Measurements from ENCODE around the gene APCDD1L. TPM values are rescaled to one million over a fixed set of nuclear protein-coding genes. Genes with fewer than 3 reads are reported as not detected.

APCDD1L gene
- total and polyA plus RNA-seq, 4 donors: 0.04 TPM; not detected in 3

DNA sequence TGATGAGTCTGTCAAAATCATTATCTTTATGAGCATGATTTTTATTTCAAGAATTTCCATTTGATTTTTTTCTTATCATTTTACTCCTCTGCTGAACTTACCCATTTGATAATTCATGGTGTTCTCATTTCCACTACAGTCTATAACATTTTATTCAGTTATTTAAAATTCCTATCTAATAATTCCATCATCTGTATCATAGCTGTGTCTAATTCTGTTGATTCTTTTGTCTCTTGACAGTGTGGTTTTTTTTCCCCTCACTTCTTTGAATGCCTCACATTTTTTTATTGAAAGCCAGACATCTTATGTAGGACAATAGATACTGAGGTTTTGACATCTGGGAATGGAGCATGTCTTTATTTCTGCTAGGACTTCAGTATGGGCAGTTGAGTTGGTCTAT lies 16.5 kb upstream of the APCDD1L start:
- no peak overlapping the region for H3K27ac ChIP-seq (ENCODE audit: low read depth in 1 of 2, low read length in 2 of 2)
- H3K9ac ChIP-seq (ENCODE audit: low read depth in 1 of 2, low read length in 2 of 2): no peak overlapping the region
- no peak overlapping the region for H3K4me3 ChIP-seq (ENCODE audit: low read depth in 1 of 3, low read length in 3 of 3)
- no peaks in the 10 kb centered on the region for H3K27me3 ChIP-seq (ENCODE audit: control insufficient read depth in 4 of 4, insufficient read depth in 4 of 4, low read length in 3 of 4)
- peaks cover 4 to 21% (median 14%) of the 10 kb centered on the region in 4 donors for H3K9me3 ChIP-seq (ENCODE audit: control insufficient read depth in 4 of 4, low read length in 3 of 4)
- H3K4me1 ChIP-seq (ENCODE audit: control insufficient read depth in 4 of 4, insufficient read depth in 4 of 4, low read length in 3 of 4): no peaks in the 10 kb centered on the region
- no peak for DNase-seq (ENCODE audit: low spot score)
- H3K36me3 ChIP-seq (ENCODE audit: control insufficient read depth in 4 of 4, insufficient read depth in 3 of 4, low read depth in 1 of 4, low read length in 3 of 4): peaks cover 0 to 2% (median 0%) of the 10 kb centered on the region in 4 donors
- TF ChIP-seq JUND (IDR thresholded peaks at IDR 0.05) (no peak), TAF1 (conservative IDR thresholded peaks at IDR 0.05) (no peak), ATF3 (IDR thresholded peaks at IDR 0.05) (no peak), ZBTB33 (IDR thresholded peaks at IDR 0.05) (no peak), FOXA1 (IDR thresholded peaks at IDR 0.05) (no peak), EGR1 (IDR thresholded peaks at IDR 0.05; ENCODE audit: low read depth in 2 of 2) (no peak), GABPA (IDR thresholded peaks at IDR 0.05 in 1 of 2, conservative IDR thresholded peaks at IDR 0.05 in 1 of 2) (no peak), NR2F2 (IDR thresholded peaks at IDR 0.05) (no peak), RAD21 (IDR thresholded peaks at IDR 0.05) (no peak), RXRA (IDR thresholded peaks at IDR 0.05) (no peak), FOXA2 (IDR thresholded peaks at IDR 0.05) (no peak), SP1 (IDR thresholded peaks at IDR 0.05) (no peak)
- TF ChIP-seq, protein P1, sequence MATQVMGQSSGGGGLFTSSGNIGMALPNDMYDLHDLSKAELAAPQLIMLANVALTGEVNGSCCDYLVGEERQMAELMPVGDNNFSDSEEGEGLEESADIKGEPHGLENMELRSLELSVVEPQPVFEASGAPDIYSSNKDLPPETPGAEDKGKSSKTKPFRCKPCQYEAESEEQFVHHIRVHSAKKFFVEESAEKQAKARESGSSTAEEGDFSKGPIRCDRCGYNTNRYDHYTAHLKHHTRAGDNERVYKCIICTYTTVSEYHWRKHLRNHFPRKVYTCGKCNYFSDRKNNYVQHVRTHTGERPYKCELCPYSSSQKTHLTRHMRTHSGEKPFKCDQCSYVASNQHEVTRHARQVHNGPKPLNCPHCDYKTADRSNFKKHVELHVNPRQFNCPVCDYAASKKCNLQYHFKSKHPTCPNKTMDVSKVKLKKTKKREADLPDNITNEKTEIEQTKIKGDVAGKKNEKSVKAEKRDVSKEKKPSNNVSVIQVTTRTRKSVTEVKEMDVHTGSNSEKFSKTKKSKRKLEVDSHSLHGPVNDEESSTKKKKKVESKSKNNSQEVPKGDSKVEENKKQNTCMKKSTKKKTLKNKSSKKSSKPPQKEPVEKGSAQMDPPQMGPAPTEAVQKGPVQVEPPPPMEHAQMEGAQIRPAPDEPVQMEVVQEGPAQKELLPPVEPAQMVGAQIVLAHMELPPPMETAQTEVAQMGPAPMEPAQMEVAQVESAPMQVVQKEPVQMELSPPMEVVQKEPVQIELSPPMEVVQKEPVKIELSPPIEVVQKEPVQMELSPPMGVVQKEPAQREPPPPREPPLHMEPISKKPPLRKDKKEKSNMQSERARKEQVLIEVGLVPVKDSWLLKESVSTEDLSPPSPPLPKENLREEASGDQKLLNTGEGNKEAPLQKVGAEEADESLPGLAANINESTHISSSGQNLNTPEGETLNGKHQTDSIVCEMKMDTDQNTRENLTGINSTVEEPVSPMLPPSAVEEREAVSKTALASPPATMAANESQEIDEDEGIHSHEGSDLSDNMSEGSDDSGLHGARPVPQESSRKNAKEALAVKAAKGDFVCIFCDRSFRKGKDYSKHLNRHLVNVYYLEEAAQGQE (IDR thresholded peaks at IDR 0.05): no peak

DNA sequence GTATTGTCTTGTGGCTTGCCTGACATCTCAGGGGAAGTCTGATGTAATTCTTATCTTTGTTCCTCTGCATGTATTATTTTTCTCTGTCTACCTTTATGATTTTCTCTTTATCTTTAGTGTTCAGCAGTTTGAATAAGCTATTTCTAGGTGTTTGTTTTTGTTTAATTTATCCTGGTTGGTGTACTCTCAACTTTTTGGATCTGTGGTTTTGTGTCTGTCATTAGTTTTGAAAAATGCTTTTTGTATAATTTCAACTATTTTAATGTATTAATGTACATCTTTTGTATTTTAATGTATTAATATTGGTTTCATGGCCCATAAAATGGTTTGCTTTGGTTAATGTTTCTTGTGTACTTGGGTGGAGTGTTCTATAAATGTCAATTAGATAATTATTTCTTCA lies 15.9 kb upstream of the APCDD1L start:
- H3K27ac ChIP-seq (ENCODE audit: low read depth in 1 of 2, low read length in 2 of 2): no peak overlapping the region
- no peak overlapping the region for H3K4me3 ChIP-seq (ENCODE audit: low read depth in 1 of 3, low read length in 3 of 3)
- no peak for DNase-seq (ENCODE audit: low spot score)
- H3K36me3 ChIP-seq (ENCODE audit: control insufficient read depth in 4 of 4, insufficient read depth in 3 of 4, low read depth in 1 of 4, low read length in 3 of 4): peaks cover 0 to 2% (median 0%) of the 10 kb centered on the region in 4 donors
- TF ChIP-seq RXRA (IDR thresholded peaks at IDR 0.05) (no peak), ZBTB33 (IDR thresholded peaks at IDR 0.05) (no peak)
- H3K9me3 ChIP-seq (ENCODE audit: control insufficient read depth in 4 of 4, low read length in 3 of 4): peaks cover 4 to 26% (median 17%) of the 10 kb centered on the region in 4 donors
- no peak overlapping the region for H3K9ac ChIP-seq (ENCODE audit: low read depth in 1 of 2, low read length in 2 of 2)
- H3K4me1 ChIP-seq (ENCODE audit: control insufficient read depth in 4 of 4, insufficient read depth in 4 of 4, low read length in 3 of 4): no peaks in the 10 kb centered on the region
- no peaks in the 10 kb centered on the region for H3K27me3 ChIP-seq (ENCODE audit: control insufficient read depth in 4 of 4, insufficient read depth in 4 of 4, low read length in 3 of 4)
